KOPT-K1 (cell line): ENCODE measurements around the gene VKORC1L1.
"Not testable (repeated sequence)": the region's sequence is repeated elsewhere in the genome, so short reads cannot be mapped to it uniquely, and the experiment has no call there.

Source experiments
- H3K27ac ChIP-seq: fragments of 200-600 bp; sonication (generic); 2 replicates; pipeline ENCODE4 v1.5.1; 2016; ENCODE audit warnings: antibody characterized with exemption, mild to moderate bottlenecking, low read depth, low read length; ENCODE audit not compliant: poor library complexity, severe bottlenecking
- H3K36me3 ChIP-seq: fragments of 200-600 bp; sonication (generic); 2 replicates; pipeline ENCODE4 v1.5.1; 2017; ENCODE audit warnings: antibody characterized with exemption, mild to moderate bottlenecking, low read length, moderate library complexity; ENCODE audit not compliant: insufficient read depth
- H3K9me3 ChIP-seq: fragments of 200-600 bp; sonication (generic); 2 replicates; pipeline ENCODE4 v1.5.1; 2017; ENCODE audit warnings: antibody characterized with exemption, low read length, mild to moderate bottlenecking; ENCODE audit not compliant: insufficient read depth, poor library complexity, severe bottlenecking

The VKORC1L1 gene

GRCh38 chr7:65871451-65871850 lies 1.4 kb upstream of the VKORC1L1 start:
- H3K36me3 ChIP-seq: peaks cover 11% of the 10 kb centered on the region; the same call in 1 of the 2 replicates
- H3K27ac ChIP-seq, H3K9me3 ChIP-seq: not testable (repeated sequence)

DNA sequence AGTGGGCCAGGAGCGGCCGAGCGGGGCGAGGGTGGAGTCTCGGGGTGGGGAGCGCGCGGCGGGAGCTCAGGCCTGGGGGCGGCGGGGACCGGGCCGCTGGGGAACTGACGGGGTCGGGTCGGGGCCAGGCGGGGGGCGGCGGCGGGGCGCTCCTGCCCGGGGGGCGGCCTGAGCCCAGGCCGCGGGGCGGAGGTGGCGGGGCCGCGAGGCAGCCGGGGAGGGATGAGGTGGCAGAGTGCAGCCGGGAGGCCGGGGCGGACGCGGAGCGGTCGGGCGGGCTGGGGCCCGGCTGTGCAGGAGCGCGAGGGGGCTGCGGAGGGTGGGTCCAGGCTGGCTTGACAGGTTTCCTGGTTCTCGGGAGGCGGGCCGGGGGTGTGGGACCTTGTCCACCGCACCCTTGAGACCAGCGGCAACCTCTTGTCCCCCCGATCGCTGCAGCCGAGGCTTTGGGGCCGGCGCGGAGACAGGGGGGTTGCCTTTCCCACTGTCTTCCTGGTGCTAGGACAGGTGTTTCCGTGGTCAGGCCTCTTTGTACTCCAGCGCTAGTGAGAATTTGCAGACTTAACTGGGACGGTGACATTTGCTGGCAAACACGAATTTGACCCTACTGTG lies 814 bp downstream of the VKORC1L1 start:
- H3K9me3 ChIP-seq: not testable (repeated sequence)
- peak overlapping the region; percentile 70 for H3K27ac ChIP-seq
- peaks cover 19% of the 10 kb centered on the region for H3K36me3 ChIP-seq

- peaks cover 26% of the 10 kb centered on the region for H3K36me3 ChIP-seq
These were observed 2.8 kb downstream of the VKORC1L1 start for GRCh38 chr7:65875715-65876114.

DNA sequence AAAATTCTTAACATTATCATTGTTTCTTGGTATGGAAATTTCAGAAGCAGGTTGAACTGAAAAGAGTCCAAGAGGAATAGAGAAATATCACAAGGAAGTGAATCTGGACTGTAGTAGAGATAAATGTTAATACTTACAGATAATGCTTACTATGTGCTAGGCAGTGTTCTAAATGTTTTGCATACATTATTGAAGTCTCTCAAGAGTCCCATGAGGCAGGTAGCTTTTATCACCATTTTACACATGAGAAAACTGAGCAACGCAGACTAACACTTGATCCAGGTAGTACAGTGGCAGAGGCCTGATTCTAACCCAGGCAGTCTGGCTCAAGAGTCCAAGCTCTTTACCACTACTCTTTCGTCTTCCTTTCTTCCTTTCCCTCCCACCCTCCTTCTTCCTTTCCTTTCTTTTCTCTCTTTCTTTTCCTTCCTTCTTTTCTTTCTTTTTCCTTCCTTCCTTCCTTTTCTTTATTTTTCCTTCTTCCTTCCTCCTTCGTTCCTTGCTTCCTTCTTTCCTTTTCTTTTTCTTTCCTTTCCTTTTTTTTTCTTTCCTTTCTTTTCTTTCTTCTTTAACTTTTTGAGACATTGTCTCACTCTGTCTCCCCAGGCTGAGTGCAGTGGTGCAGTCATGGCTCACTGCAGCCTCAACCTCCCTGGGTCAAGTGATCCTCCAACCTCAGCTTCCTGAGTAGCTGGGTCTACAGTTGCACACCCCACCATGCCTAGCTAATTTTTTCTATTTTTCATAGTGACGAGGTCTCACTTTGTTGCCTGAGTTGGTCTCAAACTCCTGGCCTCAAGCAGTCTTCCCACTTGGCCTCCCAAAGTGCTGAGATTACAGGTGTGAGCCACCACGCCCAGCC lies 6.6 kb downstream of the VKORC1L1 start:
- not testable (repeated sequence) for H3K9me3 ChIP-seq, H3K27ac ChIP-seq
- peaks cover 38% of the 10 kb centered on the region for H3K36me3 ChIP-seq

More at GRCh38 chr7:65875715-65876114, 2.8 kb downstream of the VKORC1L1 start:
- not testable (repeated sequence) for H3K27ac ChIP-seq, H3K9me3 ChIP-seq

GRCh38 chr7:65880242-65880641 lies 7.4 kb downstream of the VKORC1L1 start:
- not testable (repeated sequence) for H3K27ac ChIP-seq
- peaks cover 11% of the 10 kb centered on the region for H3K9me3 ChIP-seq
- H3K36me3 ChIP-seq: peaks cover 39% of the 10 kb centered on the region

DNA sequence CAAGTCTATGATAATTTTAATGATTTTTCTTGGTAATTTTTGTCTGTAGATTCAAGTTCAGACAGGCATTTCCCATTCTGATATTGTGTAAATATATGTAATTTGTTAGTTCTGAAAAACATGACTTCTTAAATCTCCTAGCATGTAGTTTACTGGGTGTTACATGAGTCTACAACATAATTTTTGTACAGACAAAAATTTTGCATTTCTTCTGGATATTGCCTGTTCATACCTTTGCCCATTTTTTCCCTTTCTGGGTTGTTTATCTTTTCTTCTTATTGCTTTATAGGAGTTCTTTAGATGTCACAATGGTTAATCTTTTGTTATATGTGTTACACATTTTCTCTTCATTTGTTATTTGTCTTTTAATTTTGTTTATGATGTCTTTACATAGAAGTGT lies 12.1 kb downstream of the VKORC1L1 start:
- Histone ChIP-seq H3K9me3 (peaks cover 11% of the 10 kb centered on the region), H3K36me3 (peaks cover 25% of the 10 kb centered on the region; the same call in 1 of the 2 replicates)
- H3K27ac ChIP-seq: not testable (repeated sequence)

DNA sequence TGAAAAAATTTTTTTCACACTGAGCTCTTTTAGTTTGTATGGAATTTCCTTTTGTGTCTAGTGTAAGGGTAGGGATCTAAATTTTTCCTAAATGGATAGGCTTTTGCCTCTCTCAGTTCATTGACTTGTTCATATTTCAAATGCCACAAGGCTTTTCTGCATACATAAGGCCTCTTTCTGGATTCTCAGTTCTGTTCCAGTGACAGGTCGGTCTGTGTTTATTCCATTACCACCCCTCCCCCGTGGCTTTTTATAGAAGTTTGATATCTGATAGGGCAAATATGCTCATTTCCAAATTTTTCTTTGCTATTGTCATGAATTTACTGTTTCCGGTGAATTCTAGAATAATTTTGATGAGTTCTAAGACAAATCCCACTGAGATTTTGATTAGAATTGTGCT lies 12.7 kb downstream of the VKORC1L1 start:
- H3K9me3 ChIP-seq: peaks cover 11% of the 10 kb centered on the region
- H3K36me3 ChIP-seq: peaks cover 31% of the 10 kb centered on the region
- not testable (repeated sequence) for H3K27ac ChIP-seq

DNA sequence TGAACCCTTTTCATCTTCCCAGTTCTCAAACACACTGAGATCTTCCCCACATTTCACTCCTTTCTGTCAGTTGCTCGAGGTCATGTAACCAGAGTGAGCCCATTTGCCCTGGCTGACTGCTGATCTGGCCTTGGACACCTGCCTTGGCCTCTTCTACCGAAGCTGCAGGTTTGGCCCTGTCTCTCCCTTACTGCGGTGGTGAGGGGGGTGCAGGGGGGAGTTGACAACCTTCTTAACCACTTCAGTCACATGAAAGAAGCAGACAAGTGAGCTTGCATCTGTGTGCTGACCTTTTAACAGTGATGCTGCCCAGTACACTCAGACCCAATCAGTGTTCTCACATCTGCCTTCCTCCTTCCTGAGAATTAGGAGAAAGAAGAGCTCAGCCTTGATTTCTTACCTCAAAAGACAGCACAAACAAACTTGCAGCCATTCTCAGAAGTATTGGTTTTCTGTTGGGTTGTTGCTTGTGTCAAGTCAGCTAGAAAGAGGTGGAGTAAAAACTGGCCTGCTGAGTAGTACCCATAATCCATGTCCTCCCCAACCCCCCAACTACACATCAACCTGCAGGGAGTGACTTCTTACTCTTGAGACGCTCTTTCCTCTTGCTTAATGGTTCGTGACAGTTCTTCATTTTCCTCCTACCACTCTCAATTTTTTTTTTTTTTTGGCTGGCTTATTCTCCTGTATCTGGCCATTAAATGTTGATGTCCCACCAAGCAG lies 15.7 kb downstream of the VKORC1L1 start:
- not testable (repeated sequence) for H3K27ac ChIP-seq
- H3K36me3 ChIP-seq: peaks cover 50% of the 10 kb centered on the region
- H3K9me3 ChIP-seq: peaks cover 10% of the 10 kb centered on the region

DNA sequence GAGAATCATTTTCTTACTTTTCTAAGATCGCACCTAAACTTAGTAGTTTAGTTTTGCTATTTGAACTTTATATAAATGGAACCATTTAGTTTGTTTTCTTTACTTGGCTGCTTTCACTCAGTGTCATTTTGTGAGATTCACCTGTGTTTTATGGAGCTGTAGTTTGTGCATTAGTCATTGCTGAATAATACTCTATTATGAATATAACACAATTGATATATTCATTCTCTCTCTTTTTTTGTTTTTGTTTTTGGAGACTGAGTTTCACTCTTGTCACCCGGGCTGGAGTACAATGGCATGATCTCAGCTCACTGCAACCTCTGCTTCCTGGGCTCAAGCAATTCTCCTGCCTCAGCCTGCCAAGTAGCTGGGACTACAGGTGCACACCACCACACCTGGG lies 16.8 kb downstream of the VKORC1L1 start:
- not testable (repeated sequence) for H3K9me3 ChIP-seq, H3K27ac ChIP-seq
- peaks cover 47% of the 10 kb centered on the region for H3K36me3 ChIP-seq

DNA sequence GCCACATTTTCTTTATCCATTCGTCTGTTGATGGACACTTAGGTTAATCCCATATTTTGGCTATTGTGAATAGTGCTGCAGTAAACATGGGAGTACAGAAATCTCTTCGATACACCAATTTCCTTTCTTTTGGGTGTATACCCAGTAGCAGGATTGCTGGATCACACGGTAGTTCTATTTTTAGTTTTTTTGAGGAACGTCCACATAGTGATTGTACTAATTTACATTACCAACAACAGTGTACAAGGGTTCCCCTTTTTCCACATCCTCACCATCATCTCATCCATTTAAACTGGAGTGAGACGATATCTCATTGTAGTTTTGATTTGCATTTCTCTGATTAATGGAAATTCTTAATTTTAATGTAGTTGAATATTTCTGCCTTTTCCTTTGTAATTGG lies 19.3 kb downstream of the VKORC1L1 start:
- Histone ChIP-seq H3K9me3 (no peaks in the 10 kb centered on the region), H3K36me3 (peaks cover 47% of the 10 kb centered on the region), H3K27ac (no peak overlapping the region)

DNA sequence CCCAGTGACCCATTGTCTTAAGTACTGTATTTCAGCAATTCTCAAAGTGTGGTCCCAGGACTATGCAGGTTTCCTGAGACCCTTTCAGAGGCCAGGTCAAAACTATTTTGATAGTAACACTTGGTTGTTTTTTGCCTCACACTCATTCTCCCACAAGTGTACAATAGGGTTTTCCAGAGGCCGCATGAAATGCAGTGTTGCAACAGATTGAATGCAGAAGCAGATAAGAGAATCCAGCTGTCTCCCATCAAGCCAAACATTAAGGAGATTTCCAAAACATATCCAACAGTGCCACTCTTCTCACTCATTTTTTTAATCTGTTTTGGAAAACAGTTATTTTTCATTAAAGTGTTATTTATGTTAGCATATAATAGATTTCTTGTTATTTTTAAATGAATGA lies 20.0 kb downstream of the VKORC1L1 start:
- H3K27ac ChIP-seq: no peak overlapping the region
- peaks cover 47% of the 10 kb centered on the region for H3K36me3 ChIP-seq
- H3K9me3 ChIP-seq: no peaks in the 10 kb centered on the region

GRCh38 chr7:65896279-65896870 lies 23.5 kb downstream of the VKORC1L1 start:
- Histone ChIP-seq H3K36me3 (peaks cover 45% of the 10 kb centered on the region), H3K27ac (no peak overlapping the region), H3K9me3 (peaks cover 6% of the 10 kb centered on the region)

GRCh38 chr7:65897289-65897688 lies 24.4 kb downstream of the VKORC1L1 start:
- Histone ChIP-seq H3K36me3 (peaks cover 45% of the 10 kb centered on the region), H3K9me3 (peaks cover 15% of the 10 kb centered on the region)
- not testable (repeated sequence) for H3K27ac ChIP-seq

GRCh38 chr7:65898677-65899447 lies 26.0 kb downstream of the VKORC1L1 start:
- H3K27ac ChIP-seq: not testable (repeated sequence)
- Histone ChIP-seq H3K9me3 (peaks cover 26% of the 10 kb centered on the region), H3K36me3 (peaks cover 48% of the 10 kb centered on the region)
